Neutrophil (primary cell): ENCODE measurements around the gene SYT2.
A peak's percentile ranks its signal among the peaks of the same experiment; 100 is the strongest.
"Not testable (repeated sequence)": the region's sequence is repeated elsewhere in the genome, so short reads cannot be mapped to it uniquely, and the experiment has no call there.

Experiments
- H3K27ac ChIP-seq: fragments of 200-600 bp; sonication (generic); 2 replicates; pipeline ENCODE4 v1.5.1; 2016; ENCODE audit warnings: mild to moderate bottlenecking, moderate library complexity
- H3K27me3 ChIP-seq: fragments of 200-600 bp; sonication (generic); 2 replicates; pipeline ENCODE4 v1.6.0; 2016; ENCODE audit warnings: mild to moderate bottlenecking
- H3K36me3 ChIP-seq: fragments of 200-600 bp; sonication (generic); 2 replicates; pipeline ENCODE4 v1.5.1; 2017
- H3K4me1 ChIP-seq, 2 experiments: fragments of 200-600 bp in 1 of 2; sonication (generic) in 1 of 2; 1 replicate in 1 of 2; 2 replicates in 1 of 2; pipeline versions ENCODE4 v1.5.1 to v1.6.1; 2013 to 2016; ENCODE audit warnings: low read depth in 1 of 2, low read length in 1 of 2, mild to moderate bottlenecking in 1 of 2, moderate library complexity in 1 of 2; ENCODE audit not compliant: control insufficient read depth in 1 of 2, insufficient read depth in 1 of 2
- H3K4me3 ChIP-seq, 2 experiments: fragments of 200-600 bp in 1 of 2; sonication (generic) in 1 of 2; 1 replicate in 1 of 2; 2 replicates in 1 of 2; pipeline ENCODE4 v1.5.1; 2013 to 2016; ENCODE audit warnings: low read depth in 1 of 2, low read length in 1 of 2, mild to moderate bottlenecking in 1 of 2, moderate library complexity in 1 of 2
- H3K9me3 ChIP-seq: fragments of 200-600 bp; sonication (generic); 2 replicates; pipeline ENCODE4 v1.5.1; 2016

SYT2 gene

DNA sequence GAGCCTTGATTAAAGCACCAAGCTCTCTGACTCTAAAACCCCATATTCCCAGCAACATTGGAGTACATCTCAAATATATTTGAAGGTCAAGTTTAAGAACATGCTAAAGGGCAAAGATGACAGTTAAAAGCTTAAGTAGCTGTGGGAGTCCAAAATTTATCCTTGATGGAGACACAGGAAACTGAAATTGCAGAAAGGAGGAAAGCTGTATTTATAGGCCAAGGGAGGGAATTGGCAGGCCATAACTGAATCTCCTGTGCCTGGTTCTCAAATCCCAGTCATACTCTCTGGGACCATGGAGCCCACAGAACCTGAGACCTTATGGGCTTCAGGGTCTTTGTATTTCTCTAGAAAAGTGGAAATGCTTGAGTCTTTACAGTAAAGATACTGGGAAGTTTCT is 167.8 kb downstream of the SYT2 start:
- not testable (repeated sequence) for H3K4me1 ChIP-seq, H3K4me3 ChIP-seq, H3K9me3 ChIP-seq, H3K27ac ChIP-seq, H3K27me3 ChIP-seq
- H3K36me3 ChIP-seq = peaks cover 13% of the 10 kb centered on the region

DNA sequence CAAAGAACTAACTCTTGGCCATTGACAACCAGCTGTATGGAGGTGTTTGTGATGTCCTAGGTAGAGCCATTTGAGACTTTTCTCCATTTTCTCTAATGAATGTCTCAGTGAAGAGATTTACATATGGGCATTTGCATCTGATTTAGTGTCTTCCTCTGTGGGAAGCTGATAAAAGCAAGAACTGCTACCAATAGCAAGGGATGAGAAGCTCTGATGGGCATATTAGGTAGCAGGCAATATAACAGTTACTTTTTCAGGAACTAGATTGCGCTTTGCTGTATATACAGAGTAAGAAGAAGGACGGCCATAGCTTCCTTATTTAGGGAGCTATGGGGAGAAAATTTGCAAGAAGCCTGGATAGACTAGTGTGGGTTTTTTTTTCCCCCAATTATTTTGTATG is 169.4 kb downstream of the SYT2 start:
- Histone ChIP-seq H3K36me3 (peaks cover 17% of the 10 kb centered on the region), H3K27ac (peak overlapping the region; percentile 13)
- H3K9me3 ChIP-seq, H3K4me3 ChIP-seq, H3K4me1 ChIP-seq, H3K27me3 ChIP-seq: not testable (repeated sequence)
